IMR-90 (cell line): ENCODE data around the gene PEA15.

ENCODE experiments used
- BHLHE40 ChIP-seq: fragments of 150-350 bp; IDR thresholded peaks from 2 replicates; pipeline ENCODE4 v1.6.1; 2016; ENCODE audit warnings: mild to moderate bottlenecking, low read depth, low read length
- CTCF ChIP-seq: conservative IDR thresholded peaks from 2 replicates; pipeline ENCODE4 v1.5.1; 2012; ENCODE audit warnings: mild to moderate bottlenecking, low read depth, low read length, improper control_type of control experiment

- TF ChIP-seq CTCF = no peak
- no peak for TF ChIP-seq BHLHE40
These were observed 47.2 kb upstream of the PEA15 start for GRCh38 chr1:160158031-160158430.
